ENCODE data around the gene RHOT1.

RHOT1 gene

GRCh38 chr17:32148351-32148750, 6.0 kb downstream of the RHOT1 start:
- CTCF ChIA-PET: no interaction called here
- POLR2A ChIA-PET: no interaction called here

DNA sequence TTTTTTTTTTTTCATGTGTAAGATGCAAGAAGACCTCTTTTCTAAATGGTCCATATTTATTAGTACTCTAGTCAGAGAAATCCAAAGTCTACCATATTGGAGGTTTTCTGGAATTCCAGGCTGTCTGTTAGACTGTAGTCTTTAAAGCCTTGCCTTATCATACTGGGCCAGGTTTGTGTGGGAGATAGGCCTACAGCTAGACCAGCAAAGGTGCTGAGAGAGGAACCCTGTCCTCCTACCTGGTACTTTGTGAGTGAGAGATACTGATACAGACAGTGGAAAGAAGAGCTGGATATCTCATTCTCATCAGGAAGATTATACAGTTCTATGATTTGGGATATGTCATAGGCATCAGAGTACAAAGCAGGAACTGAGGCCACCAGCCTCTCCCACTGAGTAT, 8.1 kb downstream of the RHOT1 start:
- ChIA-PET POLR2A (interaction anchor here (1.2 kb wide), 1 partner anchor 9 kb away, joined by 3 read pairs; the partner anchor contains the start of gene RHOT1), CTCF (interaction anchor here (0.9 kb wide), 1 partner anchor 9 kb away, joined by 9 read pairs; no protein-coding TSS in a partner anchor)
- TF ChIP-seq BHLHE40 (IDR thresholded peaks at IDR 0.05; ENCODE audit: borderline replicate concordance): no peak
- TF ChIP-seq SP1 (IDR thresholded peaks at IDR 0.05): no peak
- no peak for TF ChIP-seq SUZ12 (IDR thresholded peaks at IDR 0.05)
- no peak for DNase-seq (ENCODE audit: extremely low spot score)

More at GRCh38 chr17:32148351-32148750, 6.0 kb downstream of the RHOT1 start:
- DNase-seq (ENCODE audit: extremely low spot score): no peak
- no peak for TF ChIP-seq ELF4 (IDR thresholded peaks at IDR 0.05)
- TF ChIP-seq LEF1 (IDR thresholded peaks at IDR 0.05; ENCODE audit: borderline replicate concordance): no peak
- no peak for TF ChIP-seq TARDBP (IDR thresholded peaks at IDR 0.05)
- no peak for TF ChIP-seq FOXA1 (IDR thresholded peaks at IDR 0.05)
- TF ChIP-seq HDGF (IDR thresholded peaks at IDR 0.05; ENCODE audit: borderline replicate concordance): no peak
- TF ChIP-seq NFRKB (IDR thresholded peaks at IDR 0.05): no peak

GRCh38 chr17:32152130-32152529, 9.8 kb downstream of the RHOT1 start:
- no peak for TF ChIP-seq PKNOX1 (IDR thresholded peaks at IDR 0.05)
- TF ChIP-seq SUZ12 (IDR thresholded peaks at IDR 0.05): no peak
- TF ChIP-seq FOXM1 (IDR thresholded peaks at IDR 0.05; ENCODE audit: borderline replicate concordance): no peak
- TF ChIP-seq CTBP1 (IDR thresholded peaks at IDR 0.05; ENCODE audit: borderline replicate concordance): no peak
- TF ChIP-seq SP1 (IDR thresholded peaks at IDR 0.05): no peak
- no peak for TF ChIP-seq ZNF384 (IDR thresholded peaks at IDR 0.05)
- no peak for TF ChIP-seq ELF4 (IDR thresholded peaks at IDR 0.05)
- TF ChIP-seq NFRKB (IDR thresholded peaks at IDR 0.05): no peak
- no peak for TF ChIP-seq L3MBTL2 (conservative IDR thresholded peaks at IDR 0.05)
- TF ChIP-seq ARNT (IDR thresholded peaks at IDR 0.05): no peak
- TF ChIP-seq FOXK2 (IDR thresholded peaks at IDR 0.05): no peak
- TF ChIP-seq FOXA1 (IDR thresholded peaks at IDR 0.05): no peak
- no peak for DNase-seq (ENCODE audit: extremely low spot score)
- ChIA-PET POLR2A (interaction anchor here (1.0 kb wide), 1 partner anchor 12 kb away, joined by 3 read pairs; no protein-coding TSS in a partner anchor), CTCF (interaction anchor here (0.5 kb wide), 1 partner anchor 178 kb away, joined by 4 read pairs; no protein-coding TSS in a partner anchor)

DNA sequence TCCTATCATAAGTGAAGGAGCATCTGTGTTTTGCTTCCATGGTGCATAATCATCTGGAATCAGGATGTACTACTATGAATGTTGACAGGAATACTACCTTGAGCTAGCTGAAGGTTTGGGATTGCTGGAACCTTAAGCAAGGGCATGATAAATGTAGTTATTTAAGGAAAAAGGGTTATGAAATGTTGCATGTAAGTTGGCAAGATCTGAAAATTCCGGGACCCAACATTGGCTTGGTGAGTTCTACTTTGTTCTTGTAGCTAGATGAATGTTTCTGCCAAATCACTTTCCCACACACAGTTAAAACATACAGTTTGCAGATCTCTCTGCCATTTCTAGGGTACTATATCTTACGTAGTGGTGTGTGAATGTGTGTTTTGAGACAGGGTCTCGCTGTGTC, 13.6 kb downstream of the RHOT1 start:
- POLR2A ChIA-PET: no interaction called here
- DNase-seq (ENCODE audit: extremely low spot score): no peak
- CTCF ChIA-PET: no interaction called here

DNA sequence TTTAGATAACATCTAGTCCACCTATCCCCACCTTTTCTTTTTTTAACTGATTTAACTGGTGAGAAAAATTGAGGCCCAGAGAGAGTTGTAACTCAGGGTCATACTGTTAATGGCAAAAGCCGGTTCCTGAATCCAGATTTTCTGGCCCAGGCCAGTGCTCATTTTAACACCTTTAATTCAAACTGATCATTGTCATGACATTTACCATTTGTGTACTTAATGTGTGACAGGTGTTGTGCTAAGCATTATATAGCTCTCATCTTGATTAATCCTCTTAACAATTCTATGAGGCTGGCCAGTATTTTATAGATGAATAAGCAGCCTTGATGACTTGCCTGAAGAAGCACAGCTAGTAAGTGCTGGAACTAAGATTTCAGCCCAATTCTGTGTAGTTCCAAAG, 14.4 kb downstream of the RHOT1 start:
- ChIA-PET CTCF (no interaction called here), POLR2A (no interaction called here)
- TF ChIP-seq ARNT (IDR thresholded peaks at IDR 0.05): no peak
- TF ChIP-seq PKNOX1 (IDR thresholded peaks at IDR 0.05): no peak
- no peak for TF ChIP-seq NFRKB (IDR thresholded peaks at IDR 0.05)
- TF ChIP-seq ZNF384 (IDR thresholded peaks at IDR 0.05): no peak
- TF ChIP-seq FOXK2 (IDR thresholded peaks at IDR 0.05): no peak
- no peak for TF ChIP-seq L3MBTL2 (conservative IDR thresholded peaks at IDR 0.05)
- TF ChIP-seq FOXM1 (IDR thresholded peaks at IDR 0.05; ENCODE audit: borderline replicate concordance): no peak
- TF ChIP-seq FOXA1 (IDR thresholded peaks at IDR 0.05): no peak
- no peak for TF ChIP-seq HDGF (IDR thresholded peaks at IDR 0.05; ENCODE audit: borderline replicate concordance)
- no peak for TF ChIP-seq TARDBP (IDR thresholded peaks at IDR 0.05)
- TF ChIP-seq SP1 (IDR thresholded peaks at IDR 0.05): no peak
- TF ChIP-seq LEF1 (IDR thresholded peaks at IDR 0.05; ENCODE audit: borderline replicate concordance): no peak
- no peak for TF ChIP-seq CTBP1 (IDR thresholded peaks at IDR 0.05; ENCODE audit: borderline replicate concordance)
- no peak for TF ChIP-seq ELF4 (IDR thresholded peaks at IDR 0.05)
- no peak for TF ChIP-seq BHLHE40 (IDR thresholded peaks at IDR 0.05; ENCODE audit: borderline replicate concordance)
- no peak for TF ChIP-seq SUZ12 (IDR thresholded peaks at IDR 0.05)
- DNase-seq (ENCODE audit: extremely low spot score): no peak

More for the DNA sequence above, 13.6 kb downstream of the RHOT1 start:
- TF ChIP-seq TARDBP (IDR thresholded peaks at IDR 0.05): no peak
- no peak for TF ChIP-seq BHLHE40 (IDR thresholded peaks at IDR 0.05; ENCODE audit: borderline replicate concordance)
- TF ChIP-seq ZNF384 (IDR thresholded peaks at IDR 0.05): no peak
- TF ChIP-seq ELF4 (IDR thresholded peaks at IDR 0.05): no peak
- TF ChIP-seq PKNOX1 (IDR thresholded peaks at IDR 0.05): no peak
- no peak for TF ChIP-seq HDGF (IDR thresholded peaks at IDR 0.05; ENCODE audit: borderline replicate concordance)
- TF ChIP-seq SP1 (IDR thresholded peaks at IDR 0.05): no peak
- no peak for TF ChIP-seq CTBP1 (IDR thresholded peaks at IDR 0.05; ENCODE audit: borderline replicate concordance)
- TF ChIP-seq LEF1 (IDR thresholded peaks at IDR 0.05; ENCODE audit: borderline replicate concordance): no peak
- no peak for TF ChIP-seq FOXA1 (IDR thresholded peaks at IDR 0.05)
- TF ChIP-seq SUZ12 (IDR thresholded peaks at IDR 0.05): no peak
- TF ChIP-seq FOXK2 (IDR thresholded peaks at IDR 0.05): no peak
- TF ChIP-seq FOXM1 (IDR thresholded peaks at IDR 0.05; ENCODE audit: borderline replicate concordance): no peak
- TF ChIP-seq L3MBTL2 (conservative IDR thresholded peaks at IDR 0.05): no peak

- DNase-seq (ENCODE audit: extremely low spot score): no peak
- ChIA-PET POLR2A (no interaction called here), CTCF (no interaction called here)
- TF ChIP-seq FOXK2 (IDR thresholded peaks at IDR 0.05) (no peak), NFRKB (IDR thresholded peaks at IDR 0.05) (no peak), PKNOX1 (IDR thresholded peaks at IDR 0.05) (no peak), ZNF384 (IDR thresholded peaks at IDR 0.05) (no peak), L3MBTL2 (conservative IDR thresholded peaks at IDR 0.05) (no peak), FOXA1 (IDR thresholded peaks at IDR 0.05) (no peak), LEF1 (IDR thresholded peaks at IDR 0.05; ENCODE audit: borderline replicate concordance) (no peak), SUZ12 (IDR thresholded peaks at IDR 0.05) (no peak)
These were observed 14.9 kb downstream of the RHOT1 start for GRCh38 chr17:32157225-32157624.
